ENCODE measurements around the gene ERLEC1. TPM values are rescaled to one million over a fixed set of nuclear protein-coding genes. Genes with fewer than 3 reads are reported as not detected.
"Not testable (repeated sequence)": the region's sequence is repeated elsewhere in the genome, so short reads cannot be mapped to it uniquely, and the experiment has no call there.

ERLEC1 gene
- total RNA-seq: 10 to 100 TPM; 18.7 to 19.7 (median 19.7) TPM

- Mint-ChIP-seq H3K9me3 (no peaks in the 10 kb centered on the region), H3K36me3 (ENCODE audit: insufficient read depth) (peaks cover 8% of the 10 kb centered on the region), H3K4me1 (ENCODE audit: low read depth) (peaks cover 43% of the 10 kb centered on the region), H3K4me3 (peak within 1 kb of the TSS; percentile 100), H3K27me3 (ENCODE audit: low read depth) (no peaks in the 10 kb centered on the region)
- DNase-seq: peak; percentile 80
- peak; percentile 92 to 94 for ATAC-seq
Measured at GRCh38 chr2:53786705-53787613, at the start of gene ERLEC1, which contains the start of gene ASB3. Gene ERLEC1, plus strand, starts transcription at chr2:53787044. Its CDS starts 167 bp downstream, at chr2:53787211. Gene ASB3, minus strand, starts transcription at chr2:53786953. Its CDS starts 21,381 bp downstream, at chr2:53765572.

DNA sequence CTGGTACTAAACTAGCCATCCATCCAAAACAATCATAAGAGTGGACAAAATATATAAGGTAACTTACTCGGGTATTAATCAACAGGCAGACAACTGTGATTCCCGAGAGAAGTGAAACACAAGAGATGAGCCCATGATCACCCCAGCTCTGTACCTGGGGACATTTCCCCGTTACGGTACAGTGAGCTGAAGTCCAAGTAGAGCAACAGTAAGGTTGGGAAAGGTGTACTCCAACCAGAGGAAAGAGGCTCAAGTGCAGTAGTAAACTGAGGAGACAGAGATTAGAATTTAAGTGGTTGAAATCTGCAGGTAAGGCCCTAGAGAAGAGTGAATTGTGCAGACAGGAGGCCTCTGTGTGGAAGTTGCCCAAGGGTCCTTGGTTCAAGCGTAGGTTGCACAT is 49.8 kb upstream of the ERLEC1 start:
- Mint-ChIP-seq H3K9me3 (no peaks in the 10 kb centered on the region), H3K4me3 (no peak overlapping the region), H3K4me1 (ENCODE audit: low read depth) (peaks cover under 1% of the 10 kb centered on the region), H3K36me3 (ENCODE audit: insufficient read depth) (peaks cover 20% of the 10 kb centered on the region), H3K27me3 (ENCODE audit: low read depth) (no peaks in the 10 kb centered on the region)
- ATAC-seq (no peak), DNase-seq (no peak)

GRCh38 chr2:53739032-53739431 is 47.8 kb upstream of the ERLEC1 start:
- Mint-ChIP-seq H3K4me3 (no peak overlapping the region), H3K4me1 (ENCODE audit: low read depth) (peaks cover 7% of the 10 kb centered on the region), H3K27me3 (ENCODE audit: low read depth) (no peaks in the 10 kb centered on the region), H3K9me3 (no peaks in the 10 kb centered on the region), H3K36me3 (ENCODE audit: insufficient read depth) (peaks cover 28% of the 10 kb centered on the region)
- no peak for DNase-seq
- ATAC-seq: no peak

- peaks cover 7% of the 10 kb centered on the region for H3K4me1 Mint-ChIP-seq (ENCODE audit: low read depth)
- H3K9me3 Mint-ChIP-seq: no peaks in the 10 kb centered on the region
- no peak overlapping the region for H3K4me3 Mint-ChIP-seq
- no peak for DNase-seq
- H3K36me3 Mint-ChIP-seq (ENCODE audit: insufficient read depth): peaks cover 19% of the 10 kb centered on the region
- H3K27me3 Mint-ChIP-seq (ENCODE audit: low read depth): no peaks in the 10 kb centered on the region
- ATAC-seq: no peak
Measured at GRCh38 chr2:53740170-53740569, 46.7 kb upstream of the ERLEC1 start.

DNA sequence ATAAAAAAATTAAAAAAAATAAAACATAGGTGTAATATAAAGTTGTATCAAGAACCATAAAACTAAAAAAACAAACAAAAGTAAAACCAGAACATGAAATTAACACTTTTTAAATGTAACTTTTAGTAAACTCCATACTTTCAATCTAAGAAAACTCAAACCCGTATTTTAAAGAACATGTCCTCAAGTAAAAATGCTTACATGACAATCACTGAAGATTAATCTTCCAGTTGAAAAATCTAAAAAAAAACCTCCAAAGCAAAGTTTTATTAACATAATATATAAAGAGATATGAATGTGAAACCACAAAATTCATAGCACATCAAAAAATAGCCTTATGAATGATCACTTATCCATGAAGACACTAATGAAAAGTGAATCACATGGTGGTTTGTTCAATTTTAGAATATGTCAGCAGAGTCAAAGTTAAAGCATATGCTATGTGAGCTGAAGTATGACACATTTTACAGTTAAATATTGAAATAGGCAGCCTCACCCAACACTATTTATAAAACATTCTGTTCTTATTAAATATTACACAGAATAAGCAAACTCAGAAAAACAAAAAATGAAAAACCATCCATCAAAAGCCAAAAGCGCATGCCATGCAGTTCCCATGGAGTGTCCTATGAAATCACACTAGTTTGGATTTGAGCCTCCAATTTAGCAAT is 42.3 kb upstream of the ERLEC1 start:
- Mint-ChIP-seq H3K9me3 (no peaks in the 10 kb centered on the region), H3K4me1 (ENCODE audit: low read depth) (peaks cover 7% of the 10 kb centered on the region)
- no peak for DNase-seq

GRCh38 chr2:53750041-53750768 is 36.6 kb upstream of the ERLEC1 start:
- ATAC-seq: no peak
- H3K4me1 Mint-ChIP-seq (ENCODE audit: low read depth): peaks cover 14% of the 10 kb centered on the region

More for the DNA sequence above, 42.3 kb upstream of the ERLEC1 start:
- Mint-ChIP-seq H3K27me3 (ENCODE audit: low read depth) (no peaks in the 10 kb centered on the region), H3K36me3 (ENCODE audit: insufficient read depth) (peaks cover 33% of the 10 kb centered on the region), H3K4me3 (no peak overlapping the region)
- ATAC-seq: no peak

DNA sequence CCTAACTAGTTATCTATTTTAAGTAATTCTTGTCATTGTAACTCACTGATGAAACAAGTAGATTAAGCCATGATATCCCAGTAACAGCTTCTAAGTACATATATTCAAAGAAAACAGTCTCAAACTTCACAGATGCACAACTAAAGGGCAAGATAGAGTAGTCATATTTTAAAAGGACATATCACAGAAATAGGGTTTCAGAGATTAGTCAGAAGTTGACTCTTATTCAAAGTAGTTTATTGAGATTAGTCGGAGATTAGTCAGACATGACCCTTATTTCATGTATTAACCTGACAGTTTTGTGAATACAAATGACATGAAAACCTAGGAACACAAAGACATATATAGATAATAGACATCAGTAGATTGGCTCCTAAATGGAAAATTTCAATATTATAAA is 35.1 kb upstream of the ERLEC1 start:
- Mint-ChIP-seq H3K4me1 (ENCODE audit: low read depth) (peaks cover 14% of the 10 kb centered on the region), H3K27me3 (ENCODE audit: low read depth) (no peaks in the 10 kb centered on the region), H3K9me3 (no peaks in the 10 kb centered on the region), H3K4me3 (no peak overlapping the region), H3K36me3 (ENCODE audit: insufficient read depth) (peaks cover 25% of the 10 kb centered on the region)
- ATAC-seq (peak; percentile 94 to 95), DNase-seq (no peak)

More at GRCh38 chr2:53750041-53750768, 36.6 kb upstream of the ERLEC1 start:
- Mint-ChIP-seq H3K9me3 (no peaks in the 10 kb centered on the region), H3K36me3 (ENCODE audit: insufficient read depth) (peaks cover 26% of the 10 kb centered on the region), H3K4me3 (no peak overlapping the region), H3K27me3 (ENCODE audit: low read depth) (no peaks in the 10 kb centered on the region)
- no peak for DNase-seq

DNA sequence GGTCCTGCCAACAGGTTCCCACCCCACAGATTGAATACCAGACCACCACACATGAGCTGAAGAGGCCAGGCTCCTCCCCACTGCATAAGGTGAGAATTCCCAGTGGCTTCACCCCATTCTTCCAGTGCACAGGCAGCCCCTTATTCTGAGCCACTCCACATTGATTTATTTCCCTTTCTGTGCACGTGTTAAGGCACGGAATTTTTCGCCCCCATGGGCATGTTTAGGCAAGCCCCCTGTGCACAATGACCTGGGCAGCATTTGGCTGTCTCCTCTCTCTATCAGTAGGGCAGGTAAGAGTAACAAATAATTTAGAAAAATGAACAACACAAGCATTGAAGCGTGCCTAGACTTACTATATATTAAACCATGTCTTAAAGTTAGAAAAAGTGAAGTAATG is 34.5 kb upstream of the ERLEC1 start:
- peaks cover 27% of the 10 kb centered on the region for H3K36me3 Mint-ChIP-seq (ENCODE audit: insufficient read depth)
- H3K9me3 Mint-ChIP-seq: no peaks in the 10 kb centered on the region
- H3K4me1 Mint-ChIP-seq (ENCODE audit: low read depth): peaks cover 14% of the 10 kb centered on the region
- no peak for ATAC-seq
- no peak for DNase-seq
- H3K4me3 Mint-ChIP-seq: no peak overlapping the region
- no peaks in the 10 kb centered on the region for H3K27me3 Mint-ChIP-seq (ENCODE audit: low read depth)

DNA sequence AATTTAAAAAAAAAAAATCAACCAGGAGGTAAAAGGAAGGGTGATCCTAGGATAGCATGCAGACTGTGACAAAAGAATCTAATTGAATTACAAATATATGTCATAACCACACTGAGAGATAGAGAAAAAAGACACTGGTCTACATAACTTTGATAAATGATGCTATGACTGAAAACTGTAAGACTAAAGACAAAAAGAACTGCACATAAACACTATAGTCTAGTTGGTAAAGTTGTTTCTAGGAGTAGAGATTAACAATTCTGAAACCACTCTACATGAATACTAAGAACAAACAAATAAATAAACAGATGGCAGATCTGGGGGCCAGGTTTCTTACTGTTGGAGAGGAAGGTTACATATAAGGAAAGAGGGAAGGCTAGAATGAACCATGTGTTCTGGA is 33.8 kb upstream of the ERLEC1 start:
- no peak for ATAC-seq
- Mint-ChIP-seq H3K4me1 (ENCODE audit: low read depth) (peaks cover 14% of the 10 kb centered on the region), H3K36me3 (ENCODE audit: insufficient read depth) (peaks cover 26% of the 10 kb centered on the region), H3K27me3 (ENCODE audit: low read depth) (no peaks in the 10 kb centered on the region), H3K4me3 (no peak overlapping the region), H3K9me3 (no peaks in the 10 kb centered on the region)
- no peak for DNase-seq

DNA sequence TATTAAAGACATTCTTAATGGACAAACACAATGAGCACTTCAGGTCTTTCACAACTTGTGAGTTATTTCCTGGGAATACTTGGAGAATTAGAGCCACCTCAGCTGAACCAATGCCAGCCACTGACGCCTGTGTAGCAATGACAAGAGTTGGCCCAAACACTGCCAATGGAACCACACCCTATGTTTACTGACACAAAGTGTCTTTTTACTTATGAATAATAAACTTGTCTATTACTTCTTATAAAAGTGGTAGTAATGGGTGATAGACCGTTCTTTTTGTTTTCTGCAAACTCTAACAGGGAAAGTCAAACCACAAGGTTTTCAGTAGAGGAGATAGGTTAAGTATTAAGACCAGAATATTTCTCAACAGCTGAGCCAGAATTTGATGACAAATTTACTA is 31.7 kb upstream of the ERLEC1 start:
- peaks cover 14% of the 10 kb centered on the region for H3K4me1 Mint-ChIP-seq (ENCODE audit: low read depth)
- H3K36me3 Mint-ChIP-seq (ENCODE audit: insufficient read depth): peaks cover 18% of the 10 kb centered on the region
- H3K4me3 Mint-ChIP-seq: no peak overlapping the region
- no peaks in the 10 kb centered on the region for H3K9me3 Mint-ChIP-seq
- DNase-seq (no peak), ATAC-seq (no peak)
- no peaks in the 10 kb centered on the region for H3K27me3 Mint-ChIP-seq (ENCODE audit: low read depth)

- H3K9me3 Mint-ChIP-seq: no peaks in the 10 kb centered on the region
- ATAC-seq: no peak
Measured at GRCh38 chr2:53756644-53757043, 30.2 kb upstream of the ERLEC1 start.

DNA sequence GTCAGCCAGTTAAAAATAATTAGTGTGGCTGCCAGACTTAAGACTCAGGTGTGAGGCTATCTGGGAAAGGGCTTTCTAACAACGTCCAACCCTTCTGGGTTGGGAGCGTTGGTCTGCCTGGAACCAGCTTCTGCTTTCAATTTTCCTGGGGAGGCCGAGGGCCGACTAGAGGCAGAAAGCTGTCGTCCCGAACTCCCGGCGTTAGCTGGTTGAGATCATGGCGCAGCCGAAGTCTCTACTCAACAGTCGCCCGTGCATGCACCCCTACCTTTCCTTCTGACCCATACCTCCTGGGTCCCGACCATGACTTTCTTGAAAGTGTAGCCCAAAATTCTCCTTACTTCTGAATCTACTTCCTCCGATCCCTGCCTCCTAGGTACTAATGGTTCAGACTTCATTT is 29.6 kb upstream of the ERLEC1 start:
- DNase-seq, ATAC-seq, H3K4me3 Mint-ChIP-seq: not testable (repeated sequence)

More at GRCh38 chr2:53756644-53757043, 30.2 kb upstream of the ERLEC1 start:
- H3K36me3 Mint-ChIP-seq (ENCODE audit: insufficient read depth): peaks cover 19% of the 10 kb centered on the region
- peaks cover 7% of the 10 kb centered on the region for H3K4me1 Mint-ChIP-seq (ENCODE audit: low read depth)
- no peaks in the 10 kb centered on the region for H3K27me3 Mint-ChIP-seq (ENCODE audit: low read depth)
- H3K4me3 Mint-ChIP-seq: no peak overlapping the region
- no peak for DNase-seq

GRCh38 chr2:53765767-53766166 is 21.1 kb upstream of the ERLEC1 start:
- H3K4me1 Mint-ChIP-seq (ENCODE audit: low read depth): peaks cover 20% of the 10 kb centered on the region
- H3K9me3 Mint-ChIP-seq: no peaks in the 10 kb centered on the region
- DNase-seq (no peak), ATAC-seq (no peak)
- H3K36me3 Mint-ChIP-seq (ENCODE audit: insufficient read depth): peaks cover 20% of the 10 kb centered on the region
- H3K4me3 Mint-ChIP-seq: no peak overlapping the region
- no peaks in the 10 kb centered on the region for H3K27me3 Mint-ChIP-seq (ENCODE audit: low read depth)

More for the DNA sequence above, 29.6 kb upstream of the ERLEC1 start:
- not testable (repeated sequence) for H3K27me3 Mint-ChIP-seq (ENCODE audit: low read depth); H3K9me3 Mint-ChIP-seq; H3K4me1 Mint-ChIP-seq (ENCODE audit: low read depth)
- H3K36me3 Mint-ChIP-seq (ENCODE audit: insufficient read depth): peaks cover 23% of the 10 kb centered on the region

Measured in activated T-cell treated with anti-CD3 and anti-CD28 coated beads, Interleukin-2, amount 50 U/mL, for 4 hours (primary cell).